NCI-H2171 treated with DMSO at 0.1 percent for 48 hours (cell line): ENCODE data around the gene CCDC137.

Experiments
- DNase-seq: peaks from one replicate; lab custom pipeline; 2025; lab: John Stamatoyannopoulos, UW

CCDC137 gene

DNA sequence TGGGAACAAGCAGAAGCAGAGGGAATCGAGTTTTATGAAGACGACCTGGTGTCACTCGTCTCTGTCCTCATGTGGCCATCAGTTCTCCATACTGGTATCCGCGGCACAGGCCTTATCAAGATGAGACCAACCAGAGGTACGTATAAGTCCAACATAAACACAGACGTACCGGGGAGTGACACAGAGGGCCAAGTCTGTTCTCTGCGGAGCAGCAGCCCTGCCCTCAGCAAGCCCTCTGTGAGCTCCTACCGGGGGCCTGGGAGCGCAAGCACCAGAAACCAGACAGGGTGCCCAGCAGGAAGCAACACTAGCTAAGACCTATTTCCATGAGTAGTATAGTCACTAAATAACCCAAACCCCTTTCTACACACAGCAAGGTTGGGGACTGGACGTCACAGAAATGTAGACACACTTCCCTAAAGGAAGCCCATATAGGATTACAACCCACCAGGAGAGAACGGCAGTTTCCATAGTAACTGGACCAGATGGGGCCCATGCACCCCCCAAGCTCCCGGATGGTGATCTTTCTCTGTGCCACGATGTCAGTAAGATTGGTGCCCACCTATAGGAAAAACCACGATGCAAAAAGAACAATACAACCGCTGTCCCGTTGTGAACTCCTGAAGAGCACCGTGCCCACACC, 16.1 kb downstream of the CCDC137 start:
- peak; percentile 74 for DNase-seq

DNA sequence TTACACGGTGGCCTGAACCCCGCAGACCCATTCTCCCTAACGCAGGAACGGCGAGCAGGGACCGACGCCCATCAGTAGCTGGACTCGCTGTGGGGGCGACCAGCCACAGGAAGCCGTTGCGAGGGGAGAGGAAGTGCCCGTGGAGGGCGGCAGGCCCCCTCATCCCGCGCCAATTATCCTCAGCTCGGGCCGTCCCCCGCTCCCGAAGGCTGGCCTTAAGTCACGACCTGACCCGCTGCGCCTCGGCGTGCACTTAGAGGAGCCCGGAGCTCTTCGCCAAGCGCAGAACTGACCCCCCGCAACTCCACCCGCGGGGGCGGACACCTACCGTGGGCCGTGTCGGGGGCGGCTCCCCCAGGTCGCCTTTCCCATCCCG, 16.7 kb downstream of the CCDC137 start:
- DNase-seq: no peak

GRCh38 chr17:81683584-81684441, 17.3 kb downstream of the CCDC137 start, which contains the start of the genes ARL16 and HGS:
TSS of gene ARL16 (minus strand) at chr17:81683797. CDS start at chr17:81683753, 44 bp downstream.
TSS of gene HGS (plus strand) at chr17:81684011. CDS start at chr17:81684067, 56 bp downstream.
- peak; percentile 98 for DNase-seq

GRCh38 chr17:81684442-81684911, 17.9 kb downstream of the CCDC137 start:
- peak; percentile 17 for DNase-seq

GRCh38 chr17:81685108-81685507, 18.6 kb downstream of the CCDC137 start:
- DNase-seq: no peak

DNA sequence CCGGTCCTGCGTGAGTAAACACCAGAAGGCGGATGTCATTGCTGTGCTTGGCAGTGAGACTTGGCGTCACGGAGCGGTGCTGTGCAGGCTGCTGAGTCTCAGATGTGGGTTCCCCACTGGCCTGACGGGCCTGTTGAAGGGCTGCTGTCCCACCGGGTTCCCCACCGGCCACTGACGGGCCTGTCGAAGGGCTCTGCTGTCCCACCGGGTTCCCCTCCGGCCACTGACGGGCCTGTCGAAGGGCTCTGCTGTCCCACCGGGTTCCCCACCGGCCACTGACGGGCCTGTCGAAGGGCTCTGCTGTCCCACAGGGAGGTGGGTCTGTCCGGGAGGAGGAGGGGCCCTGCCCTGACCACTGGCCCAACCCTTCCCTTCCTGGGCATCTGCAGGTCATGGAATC, 20.1 kb downstream of the CCDC137 start:
- DNase-seq: no peak

- DNase-seq: peak; percentile 98
These were observed 21.4 kb downstream of the CCDC137 start for GRCh38 chr17:81687770-81688541.

- no peak for DNase-seq
These were observed 22.1 kb downstream of the CCDC137 start for GRCh38 chr17:81688616-81689015.

- no peak for DNase-seq
These were observed 23.5 kb downstream of the CCDC137 start for GRCh38 chr17:81690066-81690465.

DNA sequence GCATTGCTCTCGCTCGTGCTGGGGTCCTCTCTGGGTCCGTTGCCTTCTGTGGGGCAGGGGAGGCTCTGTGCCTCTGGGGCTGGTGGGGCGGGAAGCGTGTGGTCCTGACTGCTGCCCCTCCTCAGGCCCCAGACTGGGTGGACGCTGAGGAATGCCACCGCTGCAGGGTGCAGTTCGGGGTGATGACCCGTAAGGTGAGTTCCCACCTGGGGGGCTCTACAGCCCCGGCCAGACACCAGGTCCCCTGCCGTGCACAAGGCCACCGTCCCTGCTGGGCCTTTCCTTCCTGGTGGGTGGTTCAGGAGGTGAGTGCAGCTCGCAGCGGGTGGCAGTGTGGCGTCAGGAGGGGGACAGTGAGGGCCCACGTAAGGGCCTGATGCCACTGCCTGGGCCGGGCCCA, 24.0 kb downstream of the CCDC137 start:
- no peak for DNase-seq

DNA sequence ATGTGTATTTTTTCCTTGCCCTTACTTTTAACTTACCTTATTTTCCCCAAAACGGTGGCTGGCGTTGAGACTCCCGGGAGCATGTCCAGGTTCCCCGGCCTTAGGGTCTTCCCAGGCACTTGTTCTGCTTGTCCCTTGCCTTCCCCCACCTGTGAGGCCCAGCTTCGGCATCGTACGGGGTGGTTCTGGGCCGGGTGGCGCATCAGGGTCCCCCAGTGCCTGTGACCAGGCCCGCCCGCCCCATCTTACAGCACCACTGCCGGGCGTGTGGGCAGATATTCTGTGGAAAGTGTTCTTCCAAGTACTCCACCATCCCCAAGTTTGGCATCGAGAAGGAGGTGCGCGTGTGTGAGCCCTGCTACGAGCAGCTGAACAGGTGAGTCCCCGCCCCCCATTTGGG, 24.7 kb downstream of the CCDC137 start:
- DNase-seq: no peak

DNA sequence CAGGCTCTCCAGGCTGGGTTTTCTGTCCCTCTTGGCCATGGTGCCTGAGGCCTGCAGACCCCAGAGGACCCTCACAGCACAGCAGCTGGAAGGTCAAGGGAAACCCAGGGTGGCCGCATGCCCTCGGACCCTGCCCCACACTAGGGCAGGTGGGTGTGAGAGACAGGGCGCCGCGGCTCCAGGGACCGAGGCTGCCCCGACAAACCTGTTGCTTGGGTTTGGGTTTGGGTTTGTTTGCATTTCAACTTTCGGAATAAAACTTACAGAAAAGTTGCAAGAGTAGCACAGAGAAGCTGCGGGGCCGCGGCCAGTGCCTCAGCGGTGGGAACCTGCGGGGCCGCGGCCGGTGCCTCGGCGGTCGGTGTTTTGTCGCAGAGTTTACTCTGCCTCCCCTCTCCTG, 25.1 kb downstream of the CCDC137 start:
- no peak for DNase-seq

GRCh38 chr17:81693509-81694210, 27.1 kb downstream of the CCDC137 start:
- DNase-seq: no peak

GRCh38 chr17:81694810-81695209, 28.3 kb downstream of the CCDC137 start:
- DNase-seq: no peak

- DNase-seq: no peak
These were observed 28.7 kb downstream of the CCDC137 start for GRCh38 chr17:81695211-81695610.

DNA sequence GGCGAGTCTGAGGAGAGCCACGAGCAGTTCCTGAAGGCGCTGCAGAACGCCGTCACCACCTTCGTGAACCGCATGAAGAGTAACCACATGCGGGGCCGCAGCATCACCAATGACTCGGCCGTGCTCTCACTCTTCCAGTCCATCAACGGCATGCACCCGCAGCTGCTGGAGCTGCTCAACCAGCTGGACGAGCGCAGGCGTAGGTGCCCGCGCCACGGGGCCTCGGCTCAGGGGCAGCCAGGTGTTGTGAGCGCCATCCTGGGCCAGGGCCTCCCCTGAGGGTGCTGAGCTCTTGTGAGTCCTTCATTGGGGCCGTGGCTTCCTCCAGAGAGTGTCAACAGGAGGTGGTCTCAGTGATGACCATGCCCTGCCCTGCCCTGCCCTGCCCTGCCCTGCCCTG, 29.3 kb downstream of the CCDC137 start:
- DNase-seq: no peak

GRCh38 chr17:81696218-81696941, 29.8 kb downstream of the CCDC137 start:
- no peak for DNase-seq

DNA sequence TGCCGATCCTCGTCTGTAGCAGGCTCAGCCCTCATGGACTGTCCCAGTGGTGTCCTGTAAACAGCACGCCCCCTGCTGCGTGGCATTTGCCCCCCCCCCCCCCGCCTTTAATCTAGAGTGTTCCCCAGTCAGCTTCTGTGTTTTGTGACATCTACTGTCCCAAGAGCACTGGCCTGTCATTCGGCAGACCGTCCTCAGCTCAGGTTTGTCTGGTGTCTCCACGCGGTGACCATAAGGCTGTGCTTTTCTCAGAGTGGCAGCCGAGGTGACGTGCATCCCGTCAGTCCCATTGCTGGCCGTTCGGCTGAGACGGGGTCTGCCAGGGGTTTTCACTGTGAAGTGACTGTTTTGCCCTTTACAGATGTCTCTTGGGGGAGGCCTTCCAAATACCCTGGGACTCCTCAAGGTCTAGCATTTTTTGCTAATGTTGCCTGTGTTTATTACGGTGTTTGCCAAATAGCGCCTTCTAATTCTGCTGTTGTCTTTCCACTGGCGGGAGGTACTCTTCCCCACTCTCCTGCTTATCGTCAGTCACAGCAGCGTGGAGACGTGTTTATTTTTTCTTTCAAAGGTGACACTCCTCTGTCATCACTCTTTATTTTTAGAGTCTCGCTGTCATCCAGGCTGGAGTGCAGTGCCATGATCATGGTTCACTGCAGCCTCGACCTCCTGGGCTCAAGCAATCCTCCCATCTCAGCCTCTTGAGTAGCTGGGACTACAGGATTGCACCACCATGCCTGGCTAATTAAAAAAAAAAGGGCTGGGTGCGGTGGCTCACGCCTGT, 30.9 kb downstream of the CCDC137 start:
- no peak for DNase-seq

DNA sequence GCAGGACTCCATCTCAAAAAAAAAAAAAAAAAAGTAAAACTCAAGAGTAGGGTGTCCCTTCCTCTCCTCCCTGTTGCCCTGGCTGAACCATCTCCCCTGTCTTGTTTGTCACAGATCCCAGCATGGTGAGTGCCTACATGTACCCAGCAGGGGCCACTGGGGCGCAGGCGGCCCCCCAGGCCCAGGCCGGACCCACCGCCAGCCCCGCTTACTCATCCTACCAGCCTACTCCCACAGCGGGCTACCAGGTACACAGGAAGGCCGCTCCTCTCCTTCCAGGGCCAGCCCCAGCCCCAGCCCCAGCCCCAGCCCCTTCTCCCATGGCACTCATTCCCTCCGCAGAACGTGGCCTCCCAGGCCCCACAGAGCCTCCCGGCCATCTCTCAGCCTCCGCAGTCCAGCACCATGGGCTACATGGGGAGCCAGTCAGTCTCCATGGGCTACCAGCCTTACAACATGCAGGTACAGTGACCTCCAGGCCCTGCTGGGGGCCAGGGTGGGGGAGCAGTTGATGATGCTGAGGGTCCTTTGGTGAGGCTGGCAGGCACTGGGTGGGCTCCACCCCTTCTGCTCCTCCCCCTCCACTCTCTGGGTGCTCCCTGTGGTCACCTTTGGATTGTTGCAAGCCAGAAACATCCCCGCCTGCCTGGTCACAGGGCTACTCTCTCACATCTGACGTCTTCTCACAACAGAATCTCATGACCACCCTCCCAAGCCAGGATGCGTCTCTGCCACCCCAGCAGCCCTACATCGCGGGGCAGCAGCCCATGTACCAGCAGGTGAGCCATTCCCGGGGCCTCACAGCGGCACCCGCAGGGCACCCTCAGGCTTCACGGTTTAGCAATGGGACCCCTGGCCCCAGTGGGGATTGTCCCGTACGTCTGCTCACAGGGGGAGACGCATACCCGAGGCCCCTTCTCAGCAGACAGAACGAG, 34.1 kb downstream of the CCDC137 start:
- no peak for DNase-seq
